Motor neuron (in vitro differentiated cells): ENCODE results near the gene NHERF2. TPM values are rescaled to one million over a fixed set of nuclear protein-coding genes. Genes with fewer than 3 reads are reported as not detected.
A peak's percentile ranks its signal among the peaks of the same experiment; 100 is the strongest.
"Not testable (repeated sequence)": the region's sequence is repeated elsewhere in the genome, so short reads cannot be mapped to it uniquely, and the experiment has no call there.

Experiments
- ATAC-seq, 8 experiments: fragments of 200-7000 bp; cut with Tn5 transposase; replicated peaks in 6 of 8; 2 replicates each; pipeline ENCODE4 v1.8.0; 2021; ENCODE audit warnings: mild to moderate bottlenecking in 8 of 8, moderate library complexity in 8 of 8
- H3K27ac ChIP-seq, 2 donors: fragments of 250-450 bp; sonication (Bioruptor Pico); 2 replicates each; pipeline ENCODE4 v1.9.0; 2021; ENCODE audit warnings: antibody characterized with exemption in 2 of 2, mild to moderate bottlenecking in 2 of 2, moderate library complexity in 1 of 2
- H3K4me1 ChIP-seq, 2 donors: fragments of 250-450 bp; sonication (Bioruptor Pico); replicated peaks in 1 of 2; 2 replicates each; pipeline ENCODE4 v1.6.1; 2021; ENCODE audit warnings: antibody characterized with exemption in 2 of 2, mild to moderate bottlenecking in 2 of 2, moderate library complexity in 1 of 2
- H3K4me3 ChIP-seq, 5 donors: fragments of 250-450 bp; sonication (Bioruptor Pico); 2 replicates each; pipeline ENCODE4 v1.9.0; 2021; ENCODE audit warnings: antibody characterized with exemption in 5 of 5, mild to moderate bottlenecking in 5 of 5, moderate library complexity in 4 of 5
- WGBS, 10 experiments: fragments of 450-650 bp; shearing (Covaris generic); methylation state at CpG; one replicate each; pipeline ENCODE4 v1.0.0; 2022; 5-methylcytosine and 5-hydroxymethylcytosine counted together
- in situ Hi-C, 9 experiments: fragments of 400-800 bp; cut with MboI; loops; one replicate each; pipeline ENCODE4 v1.15.0; 2021; ENCODE audit warnings: low sequenced_read_pairs in 9 of 9, low pct_unique_long_range_greater_than_20kb in 2 of 9; ENCODE audit not compliant: unreplicated experiment in 9 of 9
- total RNA-seq, 8 experiments: library from RNA; unstranded; fragments of 300-600 nt; gene quantifications; 2 replicates each; pipeline versions ENCODE4 v1.2.3 to v1.2.4, GENCODE V29; 2022

NHERF2 gene
- total RNA-seq, 8 experiments from 2014 or later: 1.2 to 27.4 (median 7.8) TPM

- 33 to 90% (median 68%) methylated on average over 2 to 7 of the region's 34 CpGs; no CpG with 5 or more reads in 5 of the 10 experiments for WGBS, 10 experiments
- peak overlapping the region in 2 of 5 donors; percentile 6 to 27 for H3K4me3 ChIP-seq
- peak in 5 of 8 experiments; percentile 7 to 47 (median 42) for ATAC-seq
- H3K4me1 ChIP-seq: peaks cover 37 to 47% of the 10 kb centered on the region in 2 donors
- in situ Hi-C loops: loop anchor here in 3 of 9 experiments (25.0 kb wide), 1 partner anchor 132 kb away; the partner anchor contains the start of genes PKD1 (in 3 of the 3) and RAB26 (in 3 of the 3)
- peak overlapping the region; percentile 96 for H3K27ac ChIP-seq
Observed at GRCh38 chr16:2004795-2005517, 21.7 kb upstream of the NHERF2 start.

GRCh38 chr16:2005646-2006045 lies 21.1 kb upstream of the NHERF2 start:
- Histone ChIP-seq H3K4me1 (peaks cover 44 to 54% of the 10 kb centered on the region in 2 donors), H3K27ac (peak overlapping the region in 1 of 2 donors; percentile 96), H3K4me3 (peak overlapping the region in 1 of 5 donors; percentile 100)
- in situ Hi-C loops: loop anchor here in 3 of 9 experiments (25.0 kb wide), 1 partner anchor 132 kb away; the partner anchor contains the start of genes PKD1 (in 3 of the 3) and RAB26 (in 3 of the 3)
- 0 to 100% (median 87%) methylated on average over 1 to 3 of the region's 21 CpGs; no CpG with 5 or more reads in 6 of the 10 experiments for WGBS, 10 experiments
- no peak for ATAC-seq

- Histone ChIP-seq H3K27ac (no peak overlapping the region), H3K4me1 (peaks cover 46 to 56% of the 10 kb centered on the region in 2 donors), H3K4me3 (peak overlapping the region in 1 of 5 donors; percentile 100)
- in situ Hi-C loops: loop anchor here in 3 of 9 experiments (25.0 kb wide), 1 partner anchor 131 kb away; the partner anchor contains the start of genes PKD1 (in 3 of the 3) and RAB26 (in 3 of the 3)
- WGBS, 10 experiments: 60 to 100% (median 100%) methylated on average over 1 to 2 of the region's 8 CpGs; no CpG with 5 or more reads in 7 of the 10 experiments
- ATAC-seq: no peak
Observed at GRCh38 chr16:2006317-2006716, 20.4 kb upstream of the NHERF2 start.

GRCh38 chr16:2007081-2007836 lies 19.4 kb upstream of the NHERF2 start:
- 50 to 90% (median 82%) methylated on average over 2 to 6 of the region's 16 CpGs; no CpG with 5 or more reads in 6 of the 10 experiments for WGBS, 10 experiments
- ATAC-seq: no peak
- Histone ChIP-seq H3K4me1 (peaks cover 46 to 56% of the 10 kb centered on the region in 2 donors), H3K27ac (no peak overlapping the region), H3K4me3 (peak overlapping the region in 3 of 5 donors; percentile 92 to 100 (median 99))
- in situ Hi-C loops: loop anchor here in 3 of 9 experiments (25.0 kb wide), 1 partner anchor 130 kb away; the partner anchor contains the start of genes PKD1 (in 3 of the 3) and RAB26 (in 3 of the 3)

GRCh38 chr16:2008009-2008526 lies 18.6 kb upstream of the NHERF2 start:
- WGBS, 10 experiments: 0 to 76% (median 23%) methylated on average over 1 to 7 of the region's 15 CpGs; no CpG with 5 or more reads in 5 of the 10 experiments
- in situ Hi-C loops: loop anchor here in 3 of 9 experiments (25.0 kb wide), 1 partner anchor 129 kb away; the partner anchor contains the start of genes PKD1 (in 3 of the 3) and RAB26 (in 3 of the 3)
- H3K4me1 ChIP-seq: peaks cover 46 to 56% of the 10 kb centered on the region in 2 donors
- peak overlapping the region in 1 of 2 donors; percentile 98 for H3K27ac ChIP-seq
- peak overlapping the region; percentile 82 to 100 (median 98) for H3K4me3 ChIP-seq
- peak in 3 of 8 experiments; percentile 12 to 44 (median 17) for ATAC-seq

- Histone ChIP-seq H3K4me1 (peaks cover 42 to 50% of the 10 kb centered on the region in 2 donors), H3K27ac (peak overlapping the region; percentile 94 to 98), H3K4me3 (peak overlapping the region; percentile 82 to 100 (median 98))
- in situ Hi-C loops: loop anchor here in 3 of 9 experiments (25.0 kb wide), 1 partner anchor 129 kb away; the partner anchor contains the start of genes PKD1 (in 3 of the 3) and RAB26 (in 3 of the 3)
- ATAC-seq: peak in 1 of 8 experiments; percentile 1
- 0 to 13% (median 0%) methylated on average over 1 to 7 of the region's 23 CpGs; no CpG with 5 or more reads in 3 of the 10 experiments for WGBS, 10 experiments
Observed at GRCh38 chr16:2008631-2009163, 18.0 kb upstream of the NHERF2 start.

GRCh38 chr16:2009164-2009711 lies 17.5 kb upstream of the NHERF2 start:
- peak in 3 of 8 experiments; percentile 28 to 42 (median 37) for ATAC-seq
- WGBS, 10 experiments: 0% methylated on average over 1 of the region's 55 CpGs; no CpG with 5 or more reads in 9 of the 10 experiments
- peak overlapping the region; percentile 94 to 98 for H3K27ac ChIP-seq
- in situ Hi-C loops: loop anchor here in 3 of 9 experiments (25.0 kb wide), 1 partner anchor 128 kb away; the partner anchor contains the start of genes PKD1 (in 3 of the 3) and RAB26 (in 3 of the 3)
- H3K4me3 ChIP-seq: peak overlapping the region; percentile 82 to 100 (median 98)
- peaks cover 39 to 46% of the 10 kb centered on the region in 2 donors for H3K4me1 ChIP-seq

GRCh38 chr16:2009791-2010510 lies 16.8 kb upstream of the NHERF2 start, which contains the start of gene ZNF598:
Gene ZNF598 (minus strand): TSS chr16:2009821.
- Histone ChIP-seq H3K4me1 (peaks cover 32 to 39% of the 10 kb centered on the region in 2 donors), H3K27ac (peak within 1 kb of the TSS; percentile 94 to 98), H3K4me3 (peak within 1 kb of the TSS; percentile 82 to 100 (median 98))
- in situ Hi-C loops: loop anchor here in 3 of 9 experiments (25.0 kb wide), 1 partner anchor 127 kb away; the partner anchor contains the start of genes PKD1 (in 3 of the 3) and RAB26 (in 3 of the 3)
- WGBS, 10 experiments: 0 to 4% (median 0%) methylated on average over 1 to 12 of the region's 52 CpGs; no CpG with 5 or more reads in 3 of the 10 experiments
- peak; percentile 74 to 92 (median 88) for ATAC-seq

- H3K4me1 ChIP-seq: peaks cover 23 to 27% of the 10 kb centered on the region in 2 donors
- ATAC-seq, H3K27ac ChIP-seq, H3K4me3 ChIP-seq: not testable (repeated sequence)
- in situ Hi-C loops: loop anchor here in 3 of 9 experiments (25.0 kb wide), 1 partner anchor 126 kb away; the partner anchor contains the start of genes PKD1 (in 3 of the 3) and RAB26 (in 3 of the 3)
- 71 to 100% (median 84%) methylated on average over 3 to 6 of the region's 9 CpGs for WGBS, 10 experiments
Observed at GRCh38 chr16:2011726-2012125, 15.0 kb upstream of the NHERF2 start.

- no peak overlapping the region for H3K4me3 ChIP-seq
- ATAC-seq: no peak
- no peak overlapping the region for H3K27ac ChIP-seq
- H3K4me1 ChIP-seq: peaks cover 9 to 10% of the 10 kb centered on the region in 2 donors
- WGBS, 10 experiments: 20 to 98% (median 81%) methylated on average over 1 to 8 of the region's 15 CpGs; no CpG with 5 or more reads in 3 of the 10 experiments
- in situ Hi-C loops: loop anchor here in 3 of 9 experiments (25.0 kb wide), 1 partner anchor 124 kb away; the partner anchor contains the start of genes PKD1 (in 3 of the 3) and RAB26 (in 3 of the 3)
Observed at GRCh38 chr16:2013527-2013926, 13.2 kb upstream of the NHERF2 start.
